Breast epithelium (tissue), 4 donors: ENCODE results near the gene TENM4. TPM values are rescaled to one million over a fixed set of nuclear protein-coding genes. Genes with fewer than 3 reads are reported as not detected.

ENCODE experiments used
- DNase-seq, 2 donors: peaks; one replicate each; pipeline ENCODE4 v3.0.0-alpha.2; 2019; ENCODE audit warnings: low spot score in 2 of 2
- H3K27ac ChIP-seq, 2 donors: fragments of 200-600 bp; sonication (generic) in 1 of 2; one replicate each; pipeline ENCODE4 v1.5.1; 2016 to 2019; ENCODE audit warnings: mild to moderate bottlenecking in 1 of 2
- H3K27me3 ChIP-seq, 2 donors: fragments of 200-600 bp; sonication (generic) in 1 of 2; one replicate each; pipeline versions ENCODE4 v1.5.1 to v1.6.0; 2017 to 2019; ENCODE audit warnings: control low read depth in 1 of 2, mild to moderate bottlenecking in 1 of 2
- H3K36me3 ChIP-seq: fragments of 200-600 bp; one replicate; pipeline ENCODE4 v1.5.1; 2019
- H3K4me1 ChIP-seq, 2 donors: fragments of 200-600 bp; sonication (generic); one replicate each; pipeline ENCODE4 v1.5.1; 2016 to 2019; ENCODE audit warnings: control low read depth in 1 of 2
- H3K4me3 ChIP-seq, 3 donors: fragments of 200-600 bp; sonication (generic); 1 replicate in 2 of 3; 2 replicates in 1 of 3; pipeline ENCODE4 v1.5.1; 2016 to 2019; ENCODE audit warnings: mild to moderate bottlenecking in 3 of 3, moderate library complexity in 2 of 3
- H3K9me3 ChIP-seq, 2 donors: fragments of 200-600 bp; sonication (generic) in 1 of 2; one replicate each; pipeline ENCODE4 v1.5.1; 2016 to 2019; ENCODE audit warnings: control low read depth in 1 of 2
- CTCF ChIP-seq, 3 donors: fragments of 450-650 bp; IDR thresholded peaks; one replicate each; pipeline ENCODE4 v1.5.1; 2016 to 2017; ENCODE audit warnings: antibody characterized with exemption in 3 of 3, mild to moderate bottlenecking in 3 of 3, moderate library complexity in 3 of 3
- POLR2A ChIP-seq: fragments of 450-650 bp; IDR thresholded peaks from one replicate; pipeline ENCODE4 v1.6.1; 2016; ENCODE audit warnings: antibody characterized with exemption, mild to moderate bottlenecking, moderate library complexity
- POLR2AphosphoS5 ChIP-seq, 3 donors: sonication (generic); formaldehyde crosslinking; IDR thresholded peaks; one replicate each; pipeline ENCODE4 v1.6.1; 2017; ENCODE audit warnings: antibody characterized with exemption in 3 of 3
- intact Hi-C: fragments of 100-400 bp; cut with DNase I; formaldehyde crosslinking; loops from one replicate; pipeline ENCODE4 v1.15.1; 2023; ENCODE audit warnings: low total_unique reads
- total RNA-seq, 3 donors: library from RNA; depleted of rRNA; stranded (reverse); fragments of >200 nt; gene quantifications; one replicate each; pipeline ENCODE4 v1.1.0, GENCODE V29; 2016

TENM4 gene
- total RNA-seq, 3 donors from 2014 or later: 0.29 to 7.9 (median 4.8) TPM

- no peak for DNase-seq
- no peak overlapping the region for H3K27ac ChIP-seq
- no peak overlapping the region for H3K4me3 ChIP-seq
- H3K27me3 ChIP-seq: no peaks in the 10 kb centered on the region
- intact Hi-C loops: no loop called here
- H3K36me3 ChIP-seq: no peaks in the 10 kb centered on the region
- no peaks in the 10 kb centered on the region for H3K4me1 ChIP-seq
- no peaks in the 10 kb centered on the region for H3K9me3 ChIP-seq
- no peak for TF ChIP-seq POLR2AphosphoS5 (IDR thresholded peaks at IDR 0.05)
- no peak for TF ChIP-seq CTCF (IDR thresholded peaks at IDR 0.05)
Observed at GRCh38 chr11:78744949-78745348, 695.9 kb downstream of the TENM4 start.

GRCh38 chr11:78744202-78744601 lies 696.6 kb downstream of the TENM4 start:
- no peak for TF ChIP-seq POLR2AphosphoS5 (IDR thresholded peaks at IDR 0.05)
- Histone ChIP-seq H3K27me3 (no peaks in the 10 kb centered on the region), H3K4me3 (no peak overlapping the region), H3K27ac (no peak overlapping the region), H3K4me1 (no peaks in the 10 kb centered on the region), H3K9me3 (no peaks in the 10 kb centered on the region), H3K36me3 (no peaks in the 10 kb centered on the region)
- intact Hi-C loops: no loop called here
- no peak for DNase-seq

- no peaks in the 10 kb centered on the region for H3K4me1 ChIP-seq
- H3K27me3 ChIP-seq: no peaks in the 10 kb centered on the region
- no peaks in the 10 kb centered on the region for H3K36me3 ChIP-seq
- TF ChIP-seq POLR2A: no peak
- no peak for TF ChIP-seq CTCF (IDR thresholded peaks at IDR 0.05)
- no peak for TF ChIP-seq POLR2AphosphoS5 (IDR thresholded peaks at IDR 0.05)
- DNase-seq: peak; percentile 59 to 72
- intact Hi-C loops: no loop called here
- no peaks in the 10 kb centered on the region for H3K9me3 ChIP-seq
- no peak overlapping the region for H3K4me3 ChIP-seq
- H3K27ac ChIP-seq: no peak overlapping the region
Observed at GRCh38 chr11:78742430-78742829, 698.4 kb downstream of the TENM4 start.

DNA sequence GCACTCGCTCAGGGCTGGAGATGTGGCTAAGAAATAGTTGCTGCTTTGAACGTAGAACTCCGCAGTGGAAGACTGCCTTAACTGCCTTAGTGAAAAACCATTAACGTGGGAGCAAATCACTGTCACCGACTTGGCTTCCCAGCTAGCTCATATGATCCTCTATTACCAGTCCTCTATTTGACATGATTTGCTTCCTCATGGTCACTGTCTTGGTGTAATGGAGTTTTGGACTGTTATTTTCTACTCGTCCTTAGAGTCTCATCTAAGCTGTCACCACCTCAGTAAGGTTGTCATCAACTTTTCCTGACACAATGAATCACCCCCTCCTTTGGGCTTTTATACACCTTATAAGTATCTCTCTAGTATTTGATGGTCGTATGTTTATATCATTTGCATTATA lies 699.1 kb downstream of the TENM4 start:
- H3K36me3 ChIP-seq: no peaks in the 10 kb centered on the region
- intact Hi-C loops: no loop called here
- no peak overlapping the region for H3K27ac ChIP-seq
- no peaks in the 10 kb centered on the region for H3K27me3 ChIP-seq
- H3K9me3 ChIP-seq: no peaks in the 10 kb centered on the region
- TF ChIP-seq CTCF (IDR thresholded peaks at IDR 0.05): no peak
- TF ChIP-seq POLR2A: no peak
- no peak for TF ChIP-seq POLR2AphosphoS5 (IDR thresholded peaks at IDR 0.05)
- DNase-seq: no peak
- H3K4me1 ChIP-seq: no peaks in the 10 kb centered on the region
- H3K4me3 ChIP-seq: no peak overlapping the region

- Histone ChIP-seq H3K4me1 (no peaks in the 10 kb centered on the region), H3K27ac (no peak overlapping the region), H3K4me3 (no peak overlapping the region), H3K27me3 (no peaks in the 10 kb centered on the region), H3K9me3 (no peaks in the 10 kb centered on the region), H3K36me3 (no peaks in the 10 kb centered on the region)
- intact Hi-C loops: no loop called here
- DNase-seq: no peak
- no peak for TF ChIP-seq POLR2AphosphoS5 (IDR thresholded peaks at IDR 0.05)
- no peak for TF ChIP-seq CTCF (IDR thresholded peaks at IDR 0.05)
- TF ChIP-seq POLR2A: no peak
Observed at GRCh38 chr11:78740199-78741071, 700.4 kb downstream of the TENM4 start.
